ENCODE results near the gene VMA21. TPM values are rescaled to one million over a fixed set of nuclear protein-coding genes. Genes with fewer than 3 reads are reported as not detected.

The VMA21 gene
- total RNA-seq, 1 experiment from 2014 or later, result 59.7 TPM

GRCh38 chrX:151370906-151371305 lies 26.1 kb upstream of the VMA21 start:
- no peak overlapping the region for H3K4me3 ChIP-seq (ENCODE audit: low read depth, low read length, poor library complexity, severe bottlenecking)
- DNase-seq (ENCODE audit: low spot score), result no peak
- TF ChIP-seq EZH2 (IDR thresholded peaks at IDR 0.05; ENCODE audit: borderline replicate concordance, low read depth, low read length, poor library complexity, severe bottlenecking), result no peak
- no peak for TF ChIP-seq CTCF (conservative IDR thresholded peaks at IDR 0.05; ENCODE audit: low read depth, low read length)
- BruUV-seq (replicated peaks), result no TSS peak
- ChIA-PET POLR2A (ENCODE audit: low non-redundant PET) (no interaction called here), CTCF (no interaction called here)
- H3K36me3 ChIP-seq (ENCODE audit: insufficient read depth, low read length, poor library complexity, severe bottlenecking), result no peaks in the 10 kb centered on the region
- H3K9me3 ChIP-seq (ENCODE audit: low read depth, low read length, poor library complexity, severe bottlenecking), result no peaks in the 10 kb centered on the region
- H3K27me3 ChIP-seq (replicated peaks; ENCODE audit: insufficient read depth, low read depth, low read length, poor library complexity), result no peaks in the 10 kb centered on the region
- no peaks in the 10 kb centered on the region for H3K4me1 ChIP-seq (ENCODE audit: insufficient read depth, low read length, poor library complexity, severe bottlenecking)
- intact Hi-C loops (cut with micrococcal nuclease; ENCODE audit: unreplicated experiment), result no loop called here
- H3K27ac ChIP-seq (ENCODE audit: low read depth, low read length, poor library complexity, severe bottlenecking), result no peak overlapping the region

GRCh38 chrX:151384807-151385206 lies 12.2 kb upstream of the VMA21 start:
- TF ChIP-seq CTCF (conservative IDR thresholded peaks at IDR 0.05; ENCODE audit: low read depth, low read length) (no peak), EZH2 (IDR thresholded peaks at IDR 0.05; ENCODE audit: borderline replicate concordance, low read depth, low read length, poor library complexity, severe bottlenecking) (no peak)
- no peaks in the 10 kb centered on the region for H3K4me1 ChIP-seq (ENCODE audit: insufficient read depth, low read length, poor library complexity, severe bottlenecking)
- H3K27me3 ChIP-seq (replicated peaks; ENCODE audit: insufficient read depth, low read depth, low read length, poor library complexity), result no peaks in the 10 kb centered on the region
- intact Hi-C loops (cut with micrococcal nuclease; ENCODE audit: unreplicated experiment), result no loop called here
- no peaks in the 10 kb centered on the region for H3K36me3 ChIP-seq (ENCODE audit: insufficient read depth, low read length, poor library complexity, severe bottlenecking)
- no peak overlapping the region for H3K4me3 ChIP-seq (ENCODE audit: low read depth, low read length, poor library complexity, severe bottlenecking)
- no peaks in the 10 kb centered on the region for H3K9me3 ChIP-seq (ENCODE audit: low read depth, low read length, poor library complexity, severe bottlenecking)
- no TSS peak for BruUV-seq (replicated peaks)
- POLR2A ChIA-PET (ENCODE audit: low non-redundant PET), result no interaction called here
- no peak overlapping the region for H3K27ac ChIP-seq (ENCODE audit: low read depth, low read length, poor library complexity, severe bottlenecking)
- CTCF ChIA-PET, result no interaction called here
- DNase-seq (ENCODE audit: low spot score), result no peak

- H3K4me1 ChIP-seq (ENCODE audit: insufficient read depth, low read length, poor library complexity, severe bottlenecking), result no peaks in the 10 kb centered on the region
- ChIA-PET POLR2A (ENCODE audit: low non-redundant PET) (no interaction called here), CTCF (no interaction called here)
- intact Hi-C loops (cut with micrococcal nuclease; ENCODE audit: unreplicated experiment), result no loop called here
- no TSS peak for BruUV-seq (replicated peaks)
- H3K27me3 ChIP-seq (replicated peaks; ENCODE audit: insufficient read depth, low read depth, low read length, poor library complexity), result no peaks in the 10 kb centered on the region
- no peaks in the 10 kb centered on the region for H3K9me3 ChIP-seq (ENCODE audit: low read depth, low read length, poor library complexity, severe bottlenecking)
- H3K4me3 ChIP-seq (ENCODE audit: low read depth, low read length, poor library complexity, severe bottlenecking), result no peak overlapping the region
- TF ChIP-seq CTCF (conservative IDR thresholded peaks at IDR 0.05; ENCODE audit: low read depth, low read length), result no peak
- TF ChIP-seq EZH2 (IDR thresholded peaks at IDR 0.05; ENCODE audit: borderline replicate concordance, low read depth, low read length, poor library complexity, severe bottlenecking), result no peak
- no peak overlapping the region for H3K27ac ChIP-seq (ENCODE audit: low read depth, low read length, poor library complexity, severe bottlenecking)
- H3K36me3 ChIP-seq (ENCODE audit: insufficient read depth, low read length, poor library complexity, severe bottlenecking), result no peaks in the 10 kb centered on the region
- no peak for DNase-seq (ENCODE audit: low spot score)
Observed at GRCh38 chrX:151386838-151387459, 10.1 kb upstream of the VMA21 start.

Measured in A673 (cell line).